ENCODE results near the gene CEACAM7. TPM values are rescaled to one million over a fixed set of nuclear protein-coding genes. Genes with fewer than 3 reads are reported as not detected.

Gene CEACAM7
- total and polyA plus RNA-seq, 2 donors (not counting 1 experiment from before 2014, with no cell fraction given): not detected

GRCh38 chr19:41705393-41706174 lies 17.5 kb upstream of the CEACAM7 start:
- peaks cover 0 to 4% of the 10 kb centered on the region in 2 donors for H3K4me1 ChIP-seq (ENCODE audit: control insufficient read depth in 2 of 2, insufficient read depth in 2 of 2, low read length in 2 of 2)
- H3K4me2 ChIP-seq (replicated peaks; ENCODE audit: low read depth, low read length, poor library complexity, severe bottlenecking): no peak overlapping the region
- no peak for TF ChIP-seq EZH2 (IDR thresholded peaks at IDR 0.05; ENCODE audit: borderline replicate concordance, insufficient read depth, low read depth, low read length, poor library complexity, severe bottlenecking)
- TF ChIP-seq, protein P1, sequence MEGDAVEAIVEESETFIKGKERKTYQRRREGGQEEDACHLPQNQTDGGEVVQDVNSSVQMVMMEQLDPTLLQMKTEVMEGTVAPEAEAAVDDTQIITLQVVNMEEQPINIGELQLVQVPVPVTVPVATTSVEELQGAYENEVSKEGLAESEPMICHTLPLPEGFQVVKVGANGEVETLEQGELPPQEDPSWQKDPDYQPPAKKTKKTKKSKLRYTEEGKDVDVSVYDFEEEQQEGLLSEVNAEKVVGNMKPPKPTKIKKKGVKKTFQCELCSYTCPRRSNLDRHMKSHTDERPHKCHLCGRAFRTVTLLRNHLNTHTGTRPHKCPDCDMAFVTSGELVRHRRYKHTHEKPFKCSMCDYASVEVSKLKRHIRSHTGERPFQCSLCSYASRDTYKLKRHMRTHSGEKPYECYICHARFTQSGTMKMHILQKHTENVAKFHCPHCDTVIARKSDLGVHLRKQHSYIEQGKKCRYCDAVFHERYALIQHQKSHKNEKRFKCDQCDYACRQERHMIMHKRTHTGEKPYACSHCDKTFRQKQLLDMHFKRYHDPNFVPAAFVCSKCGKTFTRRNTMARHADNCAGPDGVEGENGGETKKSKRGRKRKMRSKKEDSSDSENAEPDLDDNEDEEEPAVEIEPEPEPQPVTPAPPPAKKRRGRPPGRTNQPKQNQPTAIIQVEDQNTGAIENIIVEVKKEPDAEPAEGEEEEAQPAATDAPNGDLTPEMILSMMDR (IDR thresholded peaks at IDR 0.05): no peak
- WGBS (ENCODE audit: insufficient coverage): 61% methylated on average over 6 of the region's 10 CpGs
- peaks cover 0 to 27% (median 7%) of the 10 kb centered on the region in 4 experiments for H3K27me3 ChIP-seq (replicated peaks in 1 of 4; ENCODE audit: control extremely low read depth in 1 of 4, control insufficient read depth in 3 of 4, insufficient read depth in 4 of 4, low read length in 3 of 4)
- no peak overlapping the region for H2AFZ ChIP-seq (ENCODE audit: insufficient read depth, low read depth, low read length, poor library complexity, severe bottlenecking)
- H3K27ac Mint-ChIP-seq: no peak overlapping the region
- ChIA-PET CTCF (interaction anchor here (1.8 kb wide), 1 partner anchor 14 kb away, joined by 6 read pairs; no protein-coding TSS in a partner anchor), POLR2A (no interaction called here)
- H3K9me3 Mint-ChIP-seq (ENCODE audit: insufficient read depth): no peaks in the 10 kb centered on the region
- no peak overlapping the region for H3K4me3 ChIP-seq (ENCODE audit: control extremely low read depth in 1 of 5, extremely low read depth in 1 of 5, insufficient read depth in 1 of 5, low read depth in 2 of 5, low read length in 4 of 5)
- H3K79me2 ChIP-seq (ENCODE audit: control insufficient read depth, insufficient read depth, low read length): no peaks in the 10 kb centered on the region
- peak; percentile 35 for DNase-seq
- intact Hi-C loops (cut with micrococcal nuclease): loop anchor here (1.0 kb wide), 1 partner anchor 80 kb away; no protein-coding TSS in a partner anchor
- H3K27me3 Mint-ChIP-seq: peaks cover 46% of the 10 kb centered on the region
- no peak for ATAC-seq (ENCODE audit: low read depth)
- no peak overlapping the region for H3K27ac ChIP-seq (ENCODE audit: low read length in 2 of 2)
- H3K4me1 Mint-ChIP-seq: peaks cover 4% of the 10 kb centered on the region
- H3K9ac ChIP-seq (ENCODE audit: low read length): no peak overlapping the region
- no peaks in the 10 kb centered on the region for H3K36me3 ChIP-seq (replicated peaks in 1 of 2; ENCODE audit: control extremely low read depth in 1 of 2, control insufficient read depth in 1 of 2, extremely low read depth in 1 of 2, insufficient read depth in 2 of 2, low read length in 1 of 2)
- H3K9me3 ChIP-seq (ENCODE audit: control extremely low read depth in 1 of 3, control insufficient read depth in 2 of 3, insufficient read depth in 1 of 3, low read length in 2 of 3): peaks cover 0 to 15% (median 0%) of the 10 kb centered on the region in 3 donors
- no peak overlapping the region for H3K4me3 Mint-ChIP-seq
- no peaks in the 10 kb centered on the region for H4K20me1 ChIP-seq (ENCODE audit: control insufficient read depth, insufficient read depth, low read length, poor library complexity, severe bottlenecking)

All from B cell (primary cell).